ENCODE measurements around the gene TTC38.

GRCh38 chr22:46229701-46230100 is 38.1 kb upstream of the TTC38 start:
- TF ChIP-seq CTCF (IDR thresholded peaks at IDR 0.05), result no peak
- no peak for TF ChIP-seq POLR2A (IDR thresholded peaks at IDR 0.05)

Data from testis (tissue), 2 donors.